TTC549 (cell line): Measurements from ENCODE around the gene LMX1A.

Experiments used
- FAIRE-seq: peaks from 2 replicates; lab custom pipeline; 2012; peaks lifted over from hg19 to GRCh38; lab: Jason Lieb, UNC

The LMX1A gene

DNA sequence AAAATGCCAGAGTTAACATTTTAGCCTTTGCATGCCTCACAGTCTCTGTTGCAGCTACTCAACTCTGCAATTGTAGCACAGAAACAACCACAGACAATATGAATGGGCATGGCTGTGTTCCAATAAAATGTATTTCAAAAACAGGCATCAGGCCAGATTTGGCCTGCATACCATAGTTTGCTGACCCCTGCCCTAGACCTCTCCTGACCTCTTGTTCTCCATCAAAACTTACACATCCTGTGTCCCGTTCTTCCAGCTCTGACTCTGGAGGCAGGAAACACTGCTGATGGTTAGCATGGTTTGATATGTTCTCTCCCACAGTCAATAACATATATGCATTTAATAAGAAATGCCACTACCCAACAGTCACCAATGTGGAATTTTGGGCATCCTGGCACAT lies 138.6 kb downstream of the LMX1A start:
- FAIRE-seq: no peak

DNA sequence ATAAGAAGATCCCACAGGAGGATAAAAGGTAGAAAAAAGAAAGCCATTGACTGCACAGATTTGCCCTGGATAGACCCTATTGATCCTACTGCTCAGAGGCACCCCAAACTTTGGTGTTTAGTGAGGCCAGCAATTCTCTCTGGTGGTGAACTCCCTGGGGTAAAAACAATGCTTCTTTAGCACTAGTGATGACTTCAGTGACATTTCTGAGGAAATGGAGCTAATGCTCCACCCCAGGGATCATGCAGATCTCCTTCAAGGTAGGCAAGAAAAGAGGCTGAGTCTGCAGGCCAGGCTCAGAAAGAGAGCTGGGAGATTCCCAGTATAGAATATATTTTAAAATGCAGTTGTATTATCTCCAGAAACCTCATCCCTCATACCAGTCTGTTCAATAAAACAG lies 140.3 kb downstream of the LMX1A start:
- FAIRE-seq: no peak

DNA sequence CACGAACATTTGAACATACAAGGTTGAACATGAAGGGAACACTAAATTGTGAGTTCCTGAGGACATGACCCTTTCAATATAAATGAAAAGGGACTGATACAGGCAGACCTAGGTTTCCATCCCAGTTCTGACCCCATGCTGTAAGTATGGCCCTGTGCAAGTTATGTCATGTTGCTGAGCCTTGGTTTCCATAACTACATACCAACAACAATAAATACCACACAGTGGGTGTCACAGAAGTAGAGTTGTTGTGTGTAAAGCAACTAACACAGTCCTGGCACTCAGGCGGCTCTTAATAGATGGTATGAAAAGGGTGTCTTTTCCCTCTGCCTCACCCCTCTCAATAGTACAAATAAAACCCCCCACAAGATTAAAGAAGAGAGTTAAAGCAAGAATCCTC lies 140.8 kb downstream of the LMX1A start:
- FAIRE-seq: no peak

DNA sequence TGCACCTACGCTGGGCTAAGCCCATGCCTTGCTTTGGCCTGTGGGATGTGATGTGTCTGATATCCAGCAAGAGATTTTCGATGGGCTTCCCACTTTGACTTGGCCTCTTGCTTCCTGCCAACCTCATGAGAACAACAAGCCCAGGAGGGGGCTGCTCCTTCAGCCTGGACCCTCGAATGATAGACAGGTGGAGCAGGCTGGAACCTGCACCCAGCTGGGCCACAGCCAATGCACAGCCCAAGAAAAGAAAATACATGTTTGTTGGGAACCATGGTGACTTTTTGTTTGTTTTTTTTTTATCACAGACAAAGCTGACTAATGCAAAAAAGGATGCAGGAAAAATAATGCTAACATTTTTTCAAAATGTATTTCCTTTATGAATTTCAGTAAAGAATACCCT lies 144.3 kb downstream of the LMX1A start:
- no peak for FAIRE-seq

DNA sequence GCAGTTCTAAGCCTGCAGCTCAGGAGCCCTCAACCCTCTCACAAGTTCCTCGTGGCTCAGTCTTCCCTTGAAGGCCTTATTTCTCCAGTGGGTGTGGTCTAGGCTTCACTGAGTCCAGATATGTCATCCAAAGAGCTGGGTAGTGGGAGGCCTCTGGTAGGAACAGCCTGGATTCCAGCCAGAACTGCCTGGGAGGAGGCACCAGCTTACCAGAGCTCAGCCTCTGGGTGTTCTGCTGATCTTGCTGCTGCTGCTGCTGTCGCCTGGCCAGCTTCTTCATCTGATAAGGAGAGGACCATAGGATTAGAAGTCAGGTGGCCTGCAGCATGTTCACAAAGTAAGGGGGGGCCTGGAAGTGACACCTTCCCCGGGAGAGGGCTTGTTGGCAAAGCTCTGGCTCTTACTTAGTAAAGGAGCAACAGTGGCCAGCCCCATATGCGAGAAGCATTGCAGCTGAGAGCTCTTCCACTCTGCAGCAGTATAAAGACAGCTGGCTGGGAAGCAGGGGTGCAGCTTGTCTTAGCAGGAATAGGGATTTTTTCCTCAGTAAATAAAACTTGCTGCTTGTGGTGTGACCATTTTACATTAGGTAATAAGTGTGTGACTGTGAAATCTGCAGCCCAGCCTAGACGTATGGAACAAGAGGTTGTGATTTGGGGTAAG lies 148.5 kb downstream of the LMX1A start:
- FAIRE-seq: no peak

DNA sequence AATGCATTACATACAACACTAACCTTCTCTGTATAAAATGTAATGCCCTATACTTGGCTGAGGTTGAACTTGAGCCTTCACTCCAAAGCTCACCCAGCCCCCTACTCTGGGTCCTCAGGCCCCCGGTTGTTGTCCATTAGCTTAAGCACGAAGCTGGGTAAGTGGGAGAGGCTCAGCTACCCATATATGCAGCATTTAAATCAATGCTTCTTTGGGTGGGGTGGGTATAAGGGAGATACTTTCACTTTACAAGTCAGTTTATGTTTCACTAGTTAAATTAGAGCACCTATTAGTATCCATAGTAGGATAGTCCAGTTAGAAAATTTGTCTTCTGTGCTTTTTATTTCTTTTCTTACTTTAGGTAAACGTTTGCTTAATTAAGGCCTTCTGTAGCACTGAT lies 151.4 kb downstream of the LMX1A start:
- FAIRE-seq: no peak

DNA sequence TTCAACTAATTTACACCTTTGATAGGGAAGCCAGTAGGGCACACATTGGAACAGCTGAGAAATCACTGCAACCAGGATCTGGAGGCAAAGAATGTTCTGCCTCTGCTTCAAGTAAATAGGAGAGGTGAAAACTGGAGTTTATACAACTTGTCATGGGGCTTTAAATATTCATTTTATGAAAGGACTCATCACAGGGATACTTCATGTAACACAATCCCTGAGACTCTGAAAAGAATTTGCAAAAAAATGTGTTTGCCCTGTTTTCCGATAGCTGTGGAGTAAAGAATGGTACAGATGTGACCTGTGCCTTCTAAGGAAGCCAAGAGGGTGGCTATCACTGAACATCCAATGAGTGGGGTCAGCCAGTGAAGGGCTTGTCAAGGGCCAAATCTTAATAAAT lies 152.0 kb downstream of the LMX1A start:
- FAIRE-seq: no peak

DNA sequence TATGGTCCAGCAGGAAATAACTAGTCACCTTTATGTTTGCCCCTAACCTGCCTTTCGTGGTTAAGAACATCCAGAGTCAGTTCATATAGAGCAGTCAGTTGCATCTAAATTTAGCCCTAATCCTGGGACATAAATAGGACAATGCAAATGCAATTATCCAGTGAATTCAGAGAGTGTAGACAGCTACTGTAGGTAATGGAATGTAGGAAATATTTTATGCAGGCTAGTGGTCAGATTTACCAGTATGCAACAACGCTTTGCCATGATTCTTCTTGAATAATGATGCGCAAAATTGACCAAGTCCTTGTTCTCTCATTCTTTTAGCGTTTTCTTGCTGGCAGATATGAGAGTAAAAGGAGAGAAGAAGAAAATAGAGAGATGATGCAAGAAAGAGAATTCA lies 165.4 kb downstream of the LMX1A start:
- no peak for FAIRE-seq

DNA sequence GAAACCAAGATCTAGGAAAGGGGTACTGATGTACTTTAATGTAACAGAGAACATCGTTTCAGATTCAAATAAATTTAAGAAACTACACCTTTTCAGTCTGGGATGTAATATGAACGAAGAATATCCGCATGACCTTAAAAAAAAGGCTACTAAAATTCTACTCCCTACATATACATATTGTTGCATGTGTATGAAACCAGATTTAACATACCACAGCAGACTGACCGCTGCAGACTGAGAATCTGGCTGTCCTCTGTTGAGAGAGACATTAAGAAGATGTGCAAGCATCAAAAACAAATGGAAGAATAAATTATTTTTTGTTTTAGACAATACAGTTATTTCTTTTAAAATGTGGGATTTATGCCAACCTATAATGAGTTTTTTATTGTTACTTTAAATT lies 166.6 kb downstream of the LMX1A start:
- FAIRE-seq: no peak

DNA sequence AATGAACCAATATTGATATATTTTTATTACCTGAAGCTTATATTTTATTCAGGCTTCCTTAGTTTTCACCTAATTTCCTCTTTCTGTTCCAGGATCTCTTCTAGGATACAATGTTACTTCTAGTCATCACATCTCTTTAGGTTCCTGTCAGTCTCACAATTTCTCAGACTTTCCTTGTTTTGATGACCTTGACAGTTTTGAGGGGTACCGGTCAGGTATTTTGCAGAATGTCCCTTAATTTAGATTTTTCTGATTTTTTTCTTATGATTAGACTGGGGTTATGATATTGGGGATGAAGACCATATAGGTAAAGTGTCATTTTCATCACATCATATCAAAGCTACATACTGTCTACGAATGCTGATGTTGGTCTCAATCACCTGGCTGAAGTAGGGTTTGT lies 167.5 kb downstream of the LMX1A start:
- no peak for FAIRE-seq

DNA sequence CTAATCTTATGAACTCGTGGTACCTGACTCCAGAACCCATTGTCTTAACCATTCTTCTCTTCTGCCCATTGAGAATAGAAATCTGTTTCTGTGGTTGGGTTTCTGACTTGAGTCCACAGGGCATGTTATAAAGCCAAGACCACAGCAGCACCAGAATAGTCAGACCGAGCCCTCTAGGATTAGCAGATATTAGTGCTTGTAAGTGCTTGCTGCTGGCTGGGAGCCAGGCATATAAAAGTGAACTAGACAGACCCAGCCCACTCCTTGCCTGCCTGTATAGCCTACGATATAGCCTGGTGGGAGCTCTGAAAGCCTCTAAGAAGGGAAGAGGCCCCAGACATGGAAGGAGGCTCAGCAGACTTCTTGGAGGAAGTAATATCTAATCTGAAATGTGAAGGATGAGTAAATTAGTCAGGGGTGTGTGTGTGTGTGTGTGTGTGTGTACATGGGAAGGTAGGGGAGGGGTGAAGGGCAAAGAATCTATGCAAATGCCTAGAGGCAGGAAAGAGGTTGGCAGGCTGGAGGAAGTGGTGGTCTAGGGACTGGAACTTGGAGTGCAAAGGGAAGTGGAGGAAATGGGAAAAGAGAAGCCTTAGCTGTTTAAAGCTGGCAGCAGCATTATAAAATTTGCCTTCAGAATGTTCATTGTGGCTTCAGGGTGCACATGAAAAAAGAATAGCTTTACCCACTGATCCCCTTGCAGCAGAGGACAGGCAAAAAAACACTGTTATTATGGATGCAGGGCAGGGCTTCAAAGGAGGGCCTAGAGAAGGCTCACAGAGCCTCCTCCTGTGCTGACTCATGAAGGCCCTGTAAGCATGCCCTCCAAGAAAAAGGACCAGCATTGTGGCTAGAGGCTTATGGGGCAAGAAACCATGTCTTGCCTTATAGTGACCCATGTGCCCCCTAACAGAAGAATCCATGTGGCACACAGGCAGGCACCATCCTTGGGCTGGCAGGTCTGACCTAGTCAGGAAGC lies 169.2 kb downstream of the LMX1A start:
- no peak for FAIRE-seq

DNA sequence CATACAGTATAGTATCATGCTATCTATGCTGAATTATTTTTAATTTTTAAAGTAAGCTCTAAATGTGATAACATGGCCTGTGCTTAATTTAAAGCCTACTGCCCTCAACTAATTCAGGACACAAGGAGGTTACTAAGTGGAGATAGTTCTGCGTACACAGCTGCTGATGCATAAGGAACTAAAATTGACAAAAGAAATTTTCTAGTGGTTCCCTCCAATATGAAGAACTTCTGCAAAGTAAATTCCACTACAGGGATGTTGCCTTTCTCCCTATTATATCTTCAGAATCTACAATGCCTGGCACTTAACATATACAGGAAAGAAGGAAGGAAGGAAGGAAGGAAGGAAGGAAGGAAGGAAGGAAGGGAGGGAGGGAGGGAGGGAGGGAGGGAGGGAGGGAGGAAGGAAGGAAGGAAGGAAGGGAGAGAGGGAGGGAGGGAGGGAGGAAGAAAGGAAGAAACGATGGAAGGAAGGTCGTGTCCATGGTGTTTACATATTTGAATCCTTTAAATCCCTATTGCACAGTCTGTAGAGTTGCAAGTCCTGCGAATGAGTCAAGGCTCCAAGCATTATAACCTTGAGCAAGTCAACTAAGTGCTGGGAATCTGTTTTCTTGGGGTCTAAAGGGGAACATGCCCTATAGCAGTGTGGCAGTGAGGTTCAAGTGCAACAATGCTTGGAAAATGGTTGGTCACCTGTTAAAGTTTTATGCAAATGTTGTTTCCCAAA lies 171.2 kb downstream of the LMX1A start:
- FAIRE-seq: no peak

DNA sequence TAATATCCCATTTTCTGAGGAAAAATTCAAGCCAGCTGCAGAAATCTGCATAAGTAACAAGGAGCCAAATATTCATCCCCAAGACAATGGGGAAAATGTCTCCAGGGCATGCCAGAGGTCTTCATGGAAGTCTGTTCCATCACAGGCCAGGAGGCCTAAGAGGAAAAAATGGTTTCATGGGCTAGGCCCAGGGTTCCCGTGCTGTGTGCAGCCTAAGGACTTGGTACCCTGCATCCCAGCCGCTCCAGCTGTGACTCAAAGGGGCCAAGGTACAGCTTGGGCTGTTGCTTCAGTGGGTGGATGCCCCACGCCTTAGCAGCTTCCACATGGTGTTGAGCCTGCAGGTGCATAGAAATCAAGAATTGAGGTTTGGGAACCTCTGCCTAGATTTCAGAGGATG lies 173.5 kb downstream of the LMX1A start:
- no peak for FAIRE-seq

DNA sequence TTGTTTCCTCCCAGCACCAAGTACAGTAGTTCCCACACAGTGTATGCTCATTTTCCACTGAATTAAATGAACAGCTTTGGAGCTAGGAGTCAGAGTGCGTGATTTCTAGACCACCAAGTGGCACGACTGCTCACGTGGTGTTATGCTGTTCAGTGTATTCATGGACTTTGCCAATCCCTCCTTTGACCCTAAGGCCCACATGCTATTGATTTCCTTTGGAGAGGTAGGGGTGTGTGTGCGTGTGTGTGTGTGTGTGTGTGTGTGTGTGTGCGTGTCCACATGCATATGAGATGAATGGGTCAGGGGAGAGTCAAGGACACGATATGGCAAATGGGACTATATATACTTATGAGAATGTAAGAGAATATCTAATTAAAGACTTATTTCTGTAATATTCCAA lies 177.2 kb downstream of the LMX1A start:
- no peak for FAIRE-seq

DNA sequence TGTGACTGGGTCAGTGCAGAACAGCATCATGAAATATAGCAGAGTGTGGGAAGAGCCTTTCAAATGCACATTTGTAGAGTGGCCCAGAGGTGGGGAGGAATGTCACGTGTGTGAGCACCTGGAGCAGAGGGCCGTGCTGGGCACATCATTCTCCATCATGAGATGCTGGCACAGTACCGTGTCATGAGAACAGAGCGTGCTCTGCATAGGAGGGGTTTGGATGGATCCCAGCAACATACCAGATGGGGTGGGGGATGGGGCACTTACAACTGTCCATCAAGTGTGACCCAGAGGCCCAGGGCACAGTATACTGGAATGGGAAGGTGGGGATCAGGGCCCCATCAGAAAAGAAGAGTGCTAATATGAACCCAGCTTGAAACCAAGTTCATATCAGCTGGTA lies 182.0 kb downstream of the LMX1A start:
- FAIRE-seq: no peak

DNA sequence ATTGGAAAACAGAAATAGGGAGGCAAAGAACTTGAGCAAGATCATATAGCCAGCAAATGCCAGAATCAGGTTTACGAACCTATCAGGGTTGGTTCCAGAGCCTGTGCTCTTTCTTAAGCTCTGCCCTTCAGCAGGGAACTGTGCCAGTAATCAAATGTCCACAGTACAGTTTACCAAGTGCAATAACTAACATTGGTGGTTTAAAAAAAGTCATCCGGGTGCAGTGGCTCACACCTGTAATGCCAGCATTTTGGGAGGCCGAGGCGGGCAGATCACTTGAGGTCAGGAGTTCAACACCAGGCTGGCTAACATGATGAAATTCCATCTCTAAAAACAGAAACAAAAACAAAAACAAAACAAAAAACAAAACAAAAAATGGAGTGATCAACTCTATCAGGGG lies 182.7 kb downstream of the LMX1A start:
- FAIRE-seq: no peak

DNA sequence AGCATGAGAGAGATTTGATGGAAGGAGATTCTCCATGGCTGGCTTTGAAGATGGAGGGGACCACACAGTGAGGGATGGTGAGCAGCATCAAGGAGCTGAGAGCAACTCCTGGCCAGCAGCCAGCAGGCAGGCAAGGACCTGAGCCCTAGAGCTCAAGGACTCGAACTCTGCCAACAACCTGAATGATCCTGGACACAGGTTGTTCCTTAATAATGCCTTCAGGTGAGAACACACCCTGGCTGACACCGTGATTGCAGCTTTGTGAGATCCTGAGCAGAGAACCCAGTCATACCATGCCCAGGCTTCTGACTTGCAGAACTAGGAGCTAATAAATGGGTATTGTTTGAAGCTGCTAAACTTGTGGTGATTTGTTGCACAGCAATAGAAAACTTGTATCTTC lies 183.1 kb downstream of the LMX1A start:
- FAIRE-seq: no peak

DNA sequence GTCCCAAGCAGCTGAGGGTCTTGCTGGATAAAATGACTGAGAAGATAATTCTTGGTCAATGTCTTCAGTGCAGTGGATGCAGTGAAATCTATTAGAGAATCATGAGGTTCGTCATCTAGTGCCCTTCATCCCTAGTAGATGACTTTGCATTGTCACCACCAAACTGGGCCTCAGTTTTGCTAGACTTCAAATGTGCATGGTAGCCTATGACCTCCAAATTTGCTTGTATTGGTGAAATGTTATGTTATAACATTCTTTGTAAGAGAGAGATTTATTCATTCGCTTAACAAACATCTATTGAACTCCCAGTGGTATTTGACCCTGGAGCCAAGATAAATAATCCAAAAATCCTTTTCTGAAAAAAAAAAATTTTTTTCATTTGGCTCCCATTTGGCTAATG lies 183.8 kb downstream of the LMX1A start:
- no peak for FAIRE-seq

DNA sequence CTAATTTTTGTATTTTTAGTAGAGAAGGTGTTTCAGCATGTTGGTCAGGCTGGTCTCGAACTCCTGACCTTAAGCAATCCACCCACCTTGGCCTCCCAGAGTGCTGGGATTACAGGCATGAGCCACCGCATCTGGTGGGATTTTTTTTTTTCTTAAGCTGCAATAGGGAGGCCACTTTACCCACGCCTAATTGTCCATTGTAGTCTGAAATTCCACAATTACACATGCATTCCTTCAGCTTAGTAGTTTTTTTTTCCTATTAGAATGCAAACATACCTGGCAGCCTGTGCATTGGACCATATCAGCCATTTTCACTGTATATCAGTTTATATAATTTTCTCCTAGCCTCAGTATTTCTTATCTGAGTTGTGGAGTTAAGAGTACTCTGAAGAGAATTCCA lies 186.8 kb downstream of the LMX1A start:
- FAIRE-seq: no peak

DNA sequence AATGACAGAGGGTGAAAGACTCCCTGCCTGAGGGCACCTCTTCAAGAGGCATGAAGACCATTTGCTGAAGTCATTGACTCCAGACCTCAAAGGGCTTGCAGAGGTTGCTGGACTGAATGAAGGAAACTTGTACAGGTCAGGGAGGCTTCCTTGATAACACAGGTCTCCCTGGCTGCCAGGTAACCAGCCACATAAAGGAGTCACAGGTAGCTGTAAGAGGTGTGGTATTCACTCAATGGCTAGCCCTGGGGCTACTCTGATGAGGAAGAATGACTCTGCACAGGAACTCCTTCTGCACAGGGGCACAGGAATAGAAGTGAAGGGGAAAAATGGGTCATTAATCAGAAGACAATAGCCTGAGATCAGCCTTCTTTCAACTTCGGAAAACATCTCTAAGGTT lies 187.5 kb downstream of the LMX1A start:
- no peak for FAIRE-seq

DNA sequence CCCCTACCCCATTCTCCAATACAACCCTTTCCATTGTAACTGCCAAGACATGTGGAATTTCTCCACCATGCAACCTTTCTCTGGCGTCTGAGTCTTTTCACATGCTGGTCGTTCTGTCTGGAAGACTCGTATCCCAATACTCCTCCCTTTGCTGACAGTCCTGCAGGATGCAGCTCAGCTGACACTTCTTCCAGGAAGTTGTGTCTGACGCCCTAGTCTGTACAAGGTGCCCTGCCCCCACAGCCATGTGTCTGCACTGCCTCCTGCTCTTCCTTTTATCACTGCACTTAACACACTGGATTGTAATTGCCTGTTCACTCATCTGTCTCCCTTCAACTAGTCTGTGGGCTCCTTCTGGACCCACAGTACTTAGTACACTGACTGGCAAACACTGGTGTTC lies 188.0 kb downstream of the LMX1A start:
- no peak for FAIRE-seq

DNA sequence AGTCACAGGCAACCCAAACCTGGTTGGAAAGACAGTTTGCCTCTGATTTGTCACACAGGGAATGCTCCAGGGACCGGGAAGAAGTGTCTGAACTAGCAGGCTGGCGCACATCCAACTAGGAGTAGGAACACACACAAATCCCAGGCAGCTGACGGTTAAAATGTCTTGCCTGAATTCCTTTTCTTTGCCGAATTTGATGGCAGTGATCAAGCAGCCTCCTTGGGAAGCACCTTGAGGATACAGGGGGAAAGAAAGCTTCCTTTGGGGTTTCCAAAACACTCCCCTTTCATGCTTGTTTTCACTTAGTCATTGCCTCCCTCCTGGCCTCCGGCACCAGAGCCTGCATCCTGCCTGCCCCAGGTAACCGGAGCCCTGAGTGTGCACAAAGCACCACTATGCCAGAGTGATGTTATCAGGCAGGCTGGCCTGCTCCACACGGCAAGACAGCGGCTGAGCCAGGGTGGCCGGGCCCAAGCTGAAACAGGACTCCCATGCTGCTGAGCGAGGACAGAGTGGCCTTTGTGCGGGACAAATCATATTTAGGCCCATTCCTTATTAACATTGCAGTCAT lies 193.8 kb downstream of the LMX1A start:
- FAIRE-seq: no peak

DNA sequence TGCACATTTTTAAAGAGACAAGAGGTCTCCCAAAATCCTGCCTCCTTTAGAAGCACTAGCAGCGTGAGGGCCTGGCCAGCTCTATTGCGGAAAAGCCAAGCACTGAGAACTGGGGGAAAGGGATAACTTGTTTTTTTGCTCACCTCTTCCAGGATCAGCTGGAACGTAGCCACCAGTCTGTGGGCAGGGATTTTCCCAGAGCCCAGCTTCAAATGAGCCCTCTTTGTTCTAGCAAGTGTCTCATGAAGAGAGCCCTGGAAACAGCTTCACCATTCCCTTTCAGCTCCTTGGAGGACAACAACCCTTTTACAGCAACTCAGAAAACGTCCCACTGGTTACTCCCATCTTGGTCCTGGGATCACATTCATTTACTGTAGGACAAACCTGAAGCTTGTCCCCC lies 195.4 kb downstream of the LMX1A start:
- no peak for FAIRE-seq
